ENCODE results near the gene CAMK1D.
"Not testable (repeated sequence)": the region's sequence is repeated elsewhere in the genome, so short reads cannot be mapped to it uniquely, and the experiment has no call there.

CAMK1D gene

GRCh38 chr10:12849319-12850181, 500.2 kb downstream of the CAMK1D start:
- Histone ChIP-seq H3K4me3 (ENCODE audit: low read depth, low read length) (no peak overlapping the region), H3K27me3 (ENCODE audit: insufficient read depth, low read depth, severe bottlenecking) (no peaks in the 10 kb centered on the region), H3K9me3 (ENCODE audit: severe bottlenecking) (no peaks in the 10 kb centered on the region), H3K36me3 (no peaks in the 10 kb centered on the region), H3K27ac (no peak overlapping the region)
- no peak for DNase-seq
- TF ChIP-seq, protein P1, sequence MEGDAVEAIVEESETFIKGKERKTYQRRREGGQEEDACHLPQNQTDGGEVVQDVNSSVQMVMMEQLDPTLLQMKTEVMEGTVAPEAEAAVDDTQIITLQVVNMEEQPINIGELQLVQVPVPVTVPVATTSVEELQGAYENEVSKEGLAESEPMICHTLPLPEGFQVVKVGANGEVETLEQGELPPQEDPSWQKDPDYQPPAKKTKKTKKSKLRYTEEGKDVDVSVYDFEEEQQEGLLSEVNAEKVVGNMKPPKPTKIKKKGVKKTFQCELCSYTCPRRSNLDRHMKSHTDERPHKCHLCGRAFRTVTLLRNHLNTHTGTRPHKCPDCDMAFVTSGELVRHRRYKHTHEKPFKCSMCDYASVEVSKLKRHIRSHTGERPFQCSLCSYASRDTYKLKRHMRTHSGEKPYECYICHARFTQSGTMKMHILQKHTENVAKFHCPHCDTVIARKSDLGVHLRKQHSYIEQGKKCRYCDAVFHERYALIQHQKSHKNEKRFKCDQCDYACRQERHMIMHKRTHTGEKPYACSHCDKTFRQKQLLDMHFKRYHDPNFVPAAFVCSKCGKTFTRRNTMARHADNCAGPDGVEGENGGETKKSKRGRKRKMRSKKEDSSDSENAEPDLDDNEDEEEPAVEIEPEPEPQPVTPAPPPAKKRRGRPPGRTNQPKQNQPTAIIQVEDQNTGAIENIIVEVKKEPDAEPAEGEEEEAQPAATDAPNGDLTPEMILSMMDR (IDR thresholded peaks at IDR 0.05; ENCODE audit: low read depth, low read length), result no peak

GRCh38 chr10:12852687-12853086, 503.3 kb downstream of the CAMK1D start:
- Histone ChIP-seq H3K4me3 (ENCODE audit: low read depth, low read length) (no peak overlapping the region), H3K9me3 (ENCODE audit: severe bottlenecking) (no peaks in the 10 kb centered on the region), H3K27me3 (ENCODE audit: insufficient read depth, low read depth, severe bottlenecking) (no peaks in the 10 kb centered on the region), H3K36me3 (no peaks in the 10 kb centered on the region), H3K27ac (no peak overlapping the region)
- TF ChIP-seq, protein P1 (IDR thresholded peaks at IDR 0.05; ENCODE audit: low read depth, low read length), result no peak
- no peak for DNase-seq

GRCh38 chr10:12854988-12855387, 505.6 kb downstream of the CAMK1D start:
- no peaks in the 10 kb centered on the region for H3K9me3 ChIP-seq (ENCODE audit: severe bottlenecking)
- TF ChIP-seq, protein P1 (IDR thresholded peaks at IDR 0.05; ENCODE audit: low read depth, low read length), result no peak
- no peaks in the 10 kb centered on the region for H3K27me3 ChIP-seq (ENCODE audit: insufficient read depth, low read depth, severe bottlenecking)

GRCh38 chr10:12862459-12862858, 513.1 kb downstream of the CAMK1D start:
- Histone ChIP-seq H3K4me3 (ENCODE audit: low read depth, low read length) (no peak overlapping the region), H3K36me3 (no peaks in the 10 kb centered on the region), H3K27ac (no peak overlapping the region), H3K27me3 (ENCODE audit: insufficient read depth, low read depth, severe bottlenecking) (no peaks in the 10 kb centered on the region), H3K9me3 (ENCODE audit: severe bottlenecking) (no peaks in the 10 kb centered on the region)
- DNase-seq, result no peak
- TF ChIP-seq, protein P1 (IDR thresholded peaks at IDR 0.05; ENCODE audit: low read depth, low read length), result no peak

More at GRCh38 chr10:12854988-12855387, 505.6 kb downstream of the CAMK1D start:
- no peak for DNase-seq
- no peak overlapping the region for H3K27ac ChIP-seq
- no peaks in the 10 kb centered on the region for H3K36me3 ChIP-seq
- H3K4me3 ChIP-seq (ENCODE audit: low read depth, low read length), result no peak overlapping the region

- not testable (repeated sequence) for H3K27me3 ChIP-seq (ENCODE audit: insufficient read depth, low read depth, severe bottlenecking); H3K27ac ChIP-seq; H3K9me3 ChIP-seq (ENCODE audit: severe bottlenecking); H3K4me3 ChIP-seq (ENCODE audit: low read depth, low read length); H3K36me3 ChIP-seq; DNase-seq
Measured at GRCh38 chr10:12865515-12865914, 516.2 kb downstream of the CAMK1D start.

- DNase-seq, result no peak
- no peaks in the 10 kb centered on the region for H3K9me3 ChIP-seq (ENCODE audit: severe bottlenecking)
- TF ChIP-seq, protein P1 (IDR thresholded peaks at IDR 0.05; ENCODE audit: low read depth, low read length), result no peak
- H3K4me3 ChIP-seq (ENCODE audit: low read depth, low read length), result no peak overlapping the region
- H3K27me3 ChIP-seq (ENCODE audit: insufficient read depth, low read depth, severe bottlenecking), result no peaks in the 10 kb centered on the region
- H3K36me3 ChIP-seq, result no peaks in the 10 kb centered on the region
- H3K27ac ChIP-seq, result no peak overlapping the region
Measured at GRCh38 chr10:12868229-12868628, 518.9 kb downstream of the CAMK1D start.

Data from WERI-Rb-1 (cell line).